Loucy (cell line): Measurements from ENCODE around the gene ACTR5.

Source experiments
- H2AFZ ChIP-seq: fragments of 200-600 bp; sonication (generic); 2 replicates; pipeline ENCODE4 v1.6.0; 2016; ENCODE audit warnings: antibody characterized with exemption, mild to moderate bottlenecking, low read length, moderate library complexity
- H3F3A ChIP-seq: fragments of 200-600 bp; 2 replicates; pipeline ENCODE4 v1.6.0; 2016; ENCODE audit warnings: antibody characterized with exemption, low read depth, mild to moderate bottlenecking
- H3K27me3 ChIP-seq: fragments of 200-600 bp; sonication (generic); 2 replicates; pipeline ENCODE4 v1.6.1; 2014; ENCODE audit warnings: low read length, mild to moderate bottlenecking; ENCODE audit not compliant: insufficient read depth, poor library complexity, severe bottlenecking
- H3K36me3 ChIP-seq: fragments of 200-600 bp; sonication (generic); 2 replicates; pipeline ENCODE4 v1.6.1; 2016; ENCODE audit warnings: low read length; ENCODE audit not compliant: insufficient read depth
- H3K4me1 ChIP-seq: fragments of 200-600 bp; sonication (generic); 2 replicates; pipeline ENCODE4 v1.5.1; 2014; ENCODE audit warnings: low read length, mild to moderate bottlenecking; ENCODE audit not compliant: insufficient read depth, poor library complexity, severe bottlenecking
- H3K4me2 ChIP-seq: fragments of 200-600 bp; sonication (generic); 2 replicates; pipeline ENCODE4 v1.6.0; 2014; ENCODE audit warnings: antibody characterized with exemption, low read length, low read depth, mild to moderate bottlenecking; ENCODE audit not compliant: poor library complexity, severe bottlenecking
- H3K4me3 ChIP-seq: fragments of 200-600 bp; sonication (generic); 2 replicates; pipeline ENCODE4 v1.5.1; 2014; ENCODE audit warnings: low read length, mild to moderate bottlenecking, mixed read lengths; ENCODE audit not compliant: poor library complexity, severe bottlenecking
- H3K79me2 ChIP-seq: fragments of 200-600 bp; sonication (generic); 2 replicates; pipeline ENCODE4 v1.6.1; 2014; ENCODE audit warnings: low read length; ENCODE audit not compliant: insufficient read depth
- H3K9ac ChIP-seq: fragments of 200-600 bp; sonication (generic); 2 replicates; pipeline ENCODE4 v1.6.0; 2014; ENCODE audit warnings: mild to moderate bottlenecking, low read depth, low read length, moderate library complexity; ENCODE audit not compliant: poor library complexity, severe bottlenecking
- H3K9me2 ChIP-seq: fragments of 200-600 bp; sonication (generic); replicated peaks from 2 replicates; pipeline ENCODE4 v1.6.1; 2016; ENCODE audit warnings: low read depth, low read length, mixed read lengths
- H3K9me3 ChIP-seq: fragments of 200-600 bp; sonication (generic); 2 replicates; pipeline ENCODE4 v1.6.1; 2014; ENCODE audit warnings: mild to moderate bottlenecking, antibody characterized with exemption, low read length, low read depth; ENCODE audit not compliant: insufficient read depth
- H4K20me1 ChIP-seq: fragments of 200-600 bp; sonication (generic); 2 replicates; pipeline ENCODE4 v1.6.0; 2014; ENCODE audit warnings: antibody characterized with exemption, low read length, mild to moderate bottlenecking; ENCODE audit not compliant: insufficient read depth, poor library complexity, severe bottlenecking
- CTCF ChIP-seq: fragments of 200-600 bp; sonication (generic); conservative IDR thresholded peaks from 2 replicates; pipeline ENCODE4 v1.5.1; 2014; ENCODE audit warnings: mild to moderate bottlenecking, antibody characterized with exemption, low read length
- EZH2phosphoT487 ChIP-seq: fragments of 200-600 bp; IDR thresholded peaks from 2 replicates; pipeline ENCODE4 v1.6.1; 2018; ENCODE audit warnings: antibody characterized with exemption, mild to moderate bottlenecking, moderate library complexity, borderline replicate concordance

Gene ACTR5

GRCh38 chr20:38762174-38762573 lies 13.9 kb downstream of the ACTR5 start:
- no peaks in the 10 kb centered on the region for H3K27me3 ChIP-seq
- no peaks in the 10 kb centered on the region for H3K9me2 ChIP-seq
- H4K20me1 ChIP-seq, result no peaks in the 10 kb centered on the region
- TF ChIP-seq CTCF (no peak), EZH2phosphoT487 (no peak)
- H2AFZ ChIP-seq, result no peak overlapping the region
- no peak overlapping the region for H3K4me3 ChIP-seq
- H3K79me2 ChIP-seq, result no peaks in the 10 kb centered on the region
- no peaks in the 10 kb centered on the region for H3K9me3 ChIP-seq
- H3K36me3 ChIP-seq, result peaks cover 52% of the 10 kb centered on the region; the same call in 1 of the 2 replicates
- H3K4me1 ChIP-seq, result no peaks in the 10 kb centered on the region
- H3K4me2 ChIP-seq, result no peak overlapping the region
- H3F3A ChIP-seq, result no peaks in the 10 kb centered on the region
- H3K9ac ChIP-seq, result no peak overlapping the region

- H3K4me2 ChIP-seq, result no peak overlapping the region
- H3F3A ChIP-seq, result no peaks in the 10 kb centered on the region
- no peaks in the 10 kb centered on the region for H3K9me2 ChIP-seq
- H3K9me3 ChIP-seq, result no peaks in the 10 kb centered on the region
- no peak overlapping the region for H3K4me3 ChIP-seq
- no peak overlapping the region for H2AFZ ChIP-seq
- no peak overlapping the region for H3K9ac ChIP-seq
- peaks cover 58% of the 10 kb centered on the region; the same call in 1 of the 2 replicates for H3K36me3 ChIP-seq
- no peak for TF ChIP-seq CTCF
- TF ChIP-seq EZH2phosphoT487, result no peak
- H3K27me3 ChIP-seq, result no peaks in the 10 kb centered on the region
- no peaks in the 10 kb centered on the region for H3K79me2 ChIP-seq
- no peaks in the 10 kb centered on the region for H4K20me1 ChIP-seq
- H3K4me1 ChIP-seq, result no peaks in the 10 kb centered on the region
These were observed 15.4 kb downstream of the ACTR5 start for GRCh38 chr20:38763616-38764015.

DNA sequence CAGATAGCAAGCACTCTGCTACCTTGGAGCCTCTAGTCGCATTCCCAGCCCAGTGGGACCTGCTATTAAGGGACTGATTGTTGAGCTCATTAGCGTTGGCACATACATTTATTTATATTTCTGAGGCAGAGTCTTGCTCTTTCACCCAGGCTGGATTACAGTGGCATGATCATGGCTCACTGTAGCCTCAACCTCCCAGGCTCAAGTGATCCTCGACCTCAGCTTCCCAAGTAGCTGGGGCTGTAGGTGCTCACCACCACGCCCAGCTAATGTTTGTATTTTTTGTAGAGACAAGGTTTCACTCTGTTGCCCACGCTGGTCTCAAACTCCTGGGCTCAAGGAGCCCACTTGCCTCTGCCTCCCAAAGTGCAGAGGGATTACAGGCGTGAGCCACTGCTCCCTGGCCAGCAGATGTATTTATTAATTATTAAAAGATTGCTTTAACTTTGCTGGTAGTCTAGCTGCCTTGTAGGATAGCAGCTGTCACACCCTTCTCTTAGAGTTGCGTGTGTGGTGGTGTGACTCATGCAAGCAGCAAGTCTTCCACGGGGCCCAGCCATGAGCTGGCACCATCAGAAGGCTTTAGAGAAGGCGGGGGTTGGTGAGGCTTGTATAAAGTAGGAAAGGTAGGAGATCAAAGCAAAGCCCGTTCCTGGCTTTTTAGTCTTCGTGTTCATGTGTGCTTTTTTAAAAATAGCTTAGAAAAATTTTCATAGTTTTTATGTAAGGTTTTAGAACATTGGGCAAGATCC lies 16.5 kb downstream of the ACTR5 start:
- no peaks in the 10 kb centered on the region for H3K9me2 ChIP-seq
- no peak overlapping the region for H3K4me3 ChIP-seq
- H2AFZ ChIP-seq, result no peak overlapping the region
- TF ChIP-seq CTCF, result no peak
- TF ChIP-seq EZH2phosphoT487, result no peak
- no peaks in the 10 kb centered on the region for H3K4me1 ChIP-seq
- H3K9me3 ChIP-seq, result no peaks in the 10 kb centered on the region
- no peaks in the 10 kb centered on the region for H3F3A ChIP-seq
- no peaks in the 10 kb centered on the region for H4K20me1 ChIP-seq
- H3K9ac ChIP-seq, result no peak overlapping the region
- no peaks in the 10 kb centered on the region for H3K79me2 ChIP-seq
- H3K4me2 ChIP-seq, result no peak overlapping the region
- H3K36me3 ChIP-seq, result peaks cover 56% of the 10 kb centered on the region; the same call in 1 of the 2 replicates
- H3K27me3 ChIP-seq, result no peaks in the 10 kb centered on the region
